NCI-H187 treated with DMSO at 0.1 percent for 48 hours (cell line): ENCODE data around the gene ARID1B.

Experiments
- DNase-seq: peaks from one replicate; lab custom pipeline; 2025; lab: John Stamatoyannopoulos, UW

The ARID1B gene

GRCh38 chr6:157186785-157187181 lies 409.6 kb downstream of the ARID1B start:
- DNase-seq = no peak

DNA sequence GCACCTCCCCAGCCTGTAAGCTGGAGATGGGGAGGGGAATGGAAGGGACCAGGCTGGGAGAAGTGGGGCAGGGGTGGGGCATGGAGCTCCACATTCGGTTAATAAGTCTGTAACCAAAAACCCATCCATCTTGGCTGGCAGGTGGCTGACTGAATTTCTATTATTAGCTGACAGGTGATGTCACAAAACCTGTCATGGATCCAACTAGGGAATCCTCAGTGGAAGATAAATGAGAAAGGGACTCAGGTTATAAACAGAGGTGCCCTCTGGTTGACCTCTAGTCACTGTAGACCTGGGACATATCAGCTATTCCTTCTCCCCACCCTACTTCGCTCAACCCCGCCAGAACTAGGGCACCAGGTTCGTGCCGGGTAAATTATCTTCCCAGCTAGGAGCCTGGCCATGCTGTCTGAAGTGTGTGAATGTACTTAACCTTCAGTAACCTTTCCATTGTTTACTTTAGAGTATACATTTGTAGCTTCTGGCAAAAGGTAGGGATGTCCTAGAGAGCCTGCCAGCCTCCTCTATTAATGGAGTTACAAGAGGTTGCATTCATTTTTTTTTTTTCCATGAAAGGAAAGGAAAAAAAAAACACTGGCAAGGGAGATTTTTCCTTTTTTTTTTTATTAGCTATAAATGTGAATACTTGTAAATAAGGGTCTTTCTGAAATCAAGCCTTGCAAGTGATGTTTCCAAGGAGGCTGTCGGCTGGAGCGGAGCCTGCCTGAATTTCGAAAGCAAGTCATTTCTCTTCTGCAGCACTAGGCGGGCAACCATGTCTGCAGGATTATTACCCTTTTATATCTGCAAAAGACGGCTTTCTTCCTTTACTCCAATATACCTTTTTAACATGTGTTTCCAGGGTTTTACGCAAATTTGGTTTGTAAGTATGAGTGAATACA lies 410.3 kb downstream of the ARID1B start:
- peak; percentile 94 for DNase-seq

DNA sequence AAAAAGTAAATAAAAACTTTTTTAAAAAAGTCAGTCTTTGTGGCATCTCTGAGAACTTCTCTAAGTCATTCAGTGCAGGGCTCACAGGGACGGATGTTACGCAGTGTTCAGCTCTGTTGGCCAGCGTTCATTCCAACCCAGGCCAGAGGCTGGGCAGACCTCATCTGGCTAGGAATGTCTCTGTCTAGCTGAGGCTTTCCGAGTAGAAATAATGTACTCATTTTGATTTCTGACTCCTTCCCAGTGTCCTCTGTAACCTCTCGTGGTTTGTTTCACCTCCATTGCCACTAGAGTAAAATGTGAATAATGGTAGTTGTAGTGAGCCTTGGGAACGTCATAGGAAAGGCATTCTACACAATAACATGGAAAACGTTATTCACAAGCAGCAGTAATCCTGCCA lies 411.0 kb downstream of the ARID1B start:
- no peak for DNase-seq

DNA sequence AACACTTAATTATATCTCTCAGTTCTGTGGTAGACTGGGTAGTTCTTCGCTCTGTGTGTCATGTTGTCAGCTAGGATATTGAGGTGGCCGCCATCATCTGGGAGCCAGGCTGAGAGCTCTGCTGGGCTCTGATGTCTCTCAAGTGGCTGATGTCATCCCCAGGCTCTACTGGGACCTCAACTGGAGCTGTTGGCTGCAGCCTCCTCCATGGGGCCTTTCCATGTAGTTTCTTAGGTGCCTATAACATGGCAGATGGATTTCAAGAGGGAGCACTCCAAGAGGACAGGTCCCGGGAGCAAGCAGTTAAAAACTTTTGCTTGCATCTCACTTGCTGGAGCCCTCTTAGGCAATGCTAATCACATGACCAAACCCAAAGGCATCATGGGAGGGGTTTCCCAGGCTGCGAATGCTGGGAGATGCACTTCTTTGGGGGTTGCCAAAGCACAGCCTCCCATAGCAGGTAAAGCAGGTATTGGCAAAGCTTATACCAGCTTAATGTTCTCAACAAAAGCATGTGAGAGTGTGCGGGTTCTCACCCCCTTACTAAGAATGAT lies 416.3 kb downstream of the ARID1B start:
- no peak for DNase-seq

DNA sequence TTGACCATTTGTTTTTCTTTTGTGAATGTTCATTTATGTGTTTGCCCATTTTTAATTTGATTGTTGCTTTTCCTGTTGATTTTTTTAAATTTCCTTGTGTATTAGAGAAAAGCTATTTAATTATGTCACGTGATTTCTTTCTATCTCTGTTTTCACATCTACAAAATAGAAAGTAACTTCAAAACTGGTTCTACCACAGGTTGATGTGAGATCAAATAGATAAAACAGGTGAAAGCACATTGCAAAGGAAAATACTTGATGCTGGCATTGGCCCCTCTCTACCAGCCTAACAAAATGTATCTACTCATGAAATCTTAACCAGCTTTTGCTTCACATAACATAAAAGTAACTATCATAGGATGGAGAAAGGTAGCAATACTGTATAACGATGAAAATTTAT lies 416.9 kb downstream of the ARID1B start:
- no peak for DNase-seq

DNA sequence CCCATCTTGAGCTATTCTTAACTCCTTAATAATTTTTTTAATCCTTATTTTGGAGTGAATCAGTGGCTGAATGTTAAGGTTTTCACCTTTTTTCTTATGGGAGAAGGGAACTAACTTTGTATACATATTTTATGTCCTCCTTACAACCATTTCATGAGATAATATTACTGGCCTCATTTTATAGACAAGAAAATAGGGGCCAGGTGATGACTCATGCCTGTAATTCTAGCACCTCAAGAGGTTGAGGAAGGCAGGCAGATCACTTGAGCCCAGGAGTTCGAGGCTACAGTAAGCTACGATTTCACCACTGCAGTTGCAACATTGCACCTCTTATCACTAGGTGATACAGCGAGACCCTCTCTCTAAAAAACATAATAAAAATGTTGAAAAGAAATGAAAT lies 417.5 kb downstream of the ARID1B start:
- no peak for DNase-seq

DNA sequence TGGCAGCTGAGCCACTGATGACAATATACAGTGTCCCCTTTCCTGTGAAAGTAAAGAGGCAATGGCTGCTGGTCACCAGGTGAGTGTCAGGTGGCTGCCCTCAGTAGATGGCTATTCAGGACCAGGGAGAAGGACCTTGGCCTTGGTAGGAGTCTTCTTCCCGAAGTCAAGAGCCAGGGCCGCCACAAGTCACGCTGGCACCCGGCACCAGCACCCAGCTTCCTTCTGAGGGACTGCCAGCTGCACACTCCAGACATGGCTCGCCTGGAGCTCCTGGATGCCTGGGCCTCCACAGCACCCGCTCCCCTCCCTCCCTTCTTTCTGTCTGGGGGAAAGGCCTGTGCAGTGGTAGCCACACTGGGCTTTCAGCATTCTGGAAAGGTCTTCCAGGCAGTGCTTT lies 419.2 kb downstream of the ARID1B start:
- DNase-seq = no peak

- no peak for DNase-seq
These were observed 421.5 kb downstream of the ARID1B start for GRCh38 chr6:157198425-157199279.

GRCh38 chr6:157200117-157200516 lies 422.9 kb downstream of the ARID1B start:
- DNase-seq = no peak

GRCh38 chr6:157200611-157201010 lies 423.4 kb downstream of the ARID1B start:
- no peak for DNase-seq

- DNase-seq = no peak
These were observed 423.9 kb downstream of the ARID1B start for GRCh38 chr6:157201083-157201482.

- peak; percentile 95 for DNase-seq
These were observed 426.1 kb downstream of the ARID1B start for GRCh38 chr6:157203312-157203744.

DNA sequence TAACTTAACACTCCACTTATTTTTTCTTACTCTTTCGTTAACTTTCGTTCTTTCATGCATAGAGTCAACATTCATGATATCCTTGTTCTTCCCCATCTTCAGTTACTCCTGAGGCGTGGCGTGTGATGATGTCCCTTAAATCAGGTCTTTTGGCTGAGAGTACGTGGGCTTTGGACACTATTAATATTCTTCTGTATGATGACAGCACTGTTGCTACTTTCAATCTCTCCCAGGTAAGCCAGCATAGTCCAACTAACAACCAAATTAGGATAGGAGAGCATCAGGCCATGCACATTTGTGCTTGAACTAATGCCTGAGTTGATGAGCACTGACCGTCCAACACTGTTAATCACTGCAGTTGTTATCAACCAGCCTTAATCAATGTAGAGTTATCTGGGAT lies 426.6 kb downstream of the ARID1B start:
- no peak for DNase-seq

GRCh38 chr6:157205473-157206358 lies 428.5 kb downstream of the ARID1B start:
- DNase-seq = no peak

DNA sequence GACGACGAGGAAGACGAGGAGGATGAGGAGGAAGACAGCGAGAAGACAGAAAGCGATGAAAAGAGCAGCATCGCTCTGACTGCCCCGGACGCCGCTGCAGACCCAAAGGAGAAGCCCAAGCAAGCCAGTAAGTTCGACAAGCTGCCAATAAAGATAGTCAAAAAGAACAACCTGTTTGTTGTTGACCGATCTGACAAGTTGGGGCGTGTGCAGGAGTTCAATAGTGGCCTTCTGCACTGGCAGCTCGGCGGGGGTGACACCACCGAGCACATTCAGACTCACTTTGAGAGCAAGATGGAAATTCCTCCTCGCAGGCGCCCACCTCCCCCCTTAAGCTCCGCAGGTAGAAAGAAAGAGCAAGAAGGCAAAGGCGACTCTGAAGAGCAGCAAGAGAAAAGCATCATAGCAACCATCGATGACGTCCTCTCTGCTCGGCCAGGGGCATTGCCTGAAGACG lies 429.2 kb downstream of the ARID1B start:
- no peak for DNase-seq

GRCh38 chr6:157207521-157208076 lies 430.4 kb downstream of the ARID1B start:
- no peak for DNase-seq

DNA sequence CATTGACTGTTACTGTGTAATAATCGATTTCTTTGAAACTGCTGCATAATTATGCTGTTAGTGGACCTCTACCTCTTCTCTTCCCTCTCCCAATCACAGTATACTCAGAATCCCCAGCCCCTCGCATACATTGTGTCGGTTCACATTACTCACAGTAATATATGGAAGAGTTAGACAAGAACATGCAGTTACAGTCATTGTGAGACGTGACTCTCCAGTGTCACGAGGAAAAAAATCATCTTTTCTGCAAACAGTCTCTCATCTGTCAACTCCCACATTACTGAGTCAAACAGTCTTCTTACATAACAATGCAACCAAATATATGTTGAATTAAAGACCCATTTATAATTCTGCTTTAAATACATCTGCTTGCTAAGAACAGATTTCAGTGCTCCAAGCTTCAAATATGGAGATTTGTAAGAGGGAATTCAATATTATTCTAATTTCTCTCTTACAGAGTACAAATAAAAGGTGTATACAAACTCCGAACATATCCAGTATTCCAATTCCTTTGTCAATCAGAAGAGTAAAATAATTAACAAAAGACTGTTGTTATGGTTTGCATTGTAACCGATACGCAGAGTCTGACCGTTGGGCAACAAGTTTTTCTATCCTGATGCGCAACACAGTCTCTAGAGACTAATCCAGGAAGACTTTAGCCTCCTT lies 432.8 kb downstream of the ARID1B start:
- DNase-seq = no peak

DNA sequence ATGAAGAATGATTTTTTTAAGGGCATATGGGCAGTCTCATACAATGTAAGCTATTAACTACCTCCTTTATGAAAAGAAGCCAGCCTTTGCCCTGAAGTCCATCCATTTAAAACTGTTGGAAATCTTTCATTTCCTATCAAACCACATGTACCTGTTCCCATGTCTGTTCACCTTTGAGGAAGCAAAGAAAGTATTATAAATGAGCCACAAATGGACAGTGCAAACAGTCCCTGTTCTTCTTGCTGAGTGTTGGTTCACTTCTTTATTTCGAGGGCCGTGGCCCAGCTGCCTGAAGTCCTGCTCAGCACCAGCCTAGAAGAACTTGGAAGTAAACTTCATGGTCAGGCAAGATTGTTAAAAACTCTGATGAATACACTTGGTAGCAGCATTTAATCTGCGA lies 433.8 kb downstream of the ARID1B start:
- DNase-seq = no peak

- no peak for DNase-seq
These were observed 434.7 kb downstream of the ARID1B start for GRCh38 chr6:157211603-157212455.

- DNase-seq = no peak
These were observed 436.2 kb downstream of the ARID1B start for GRCh38 chr6:157213426-157213825.
